GM19468 (cell line): Measurements from ENCODE around the gene SORCS2.

Experiments
- ATAC-seq: cut with Tn5 transposase; IDR thresholded peaks from one replicate; pipeline ENCODE4 v1.9.1; 2021; ENCODE audit warnings: mild to moderate bottlenecking, moderate library complexity, moderate number of reproducible peaks; ENCODE audit not compliant: unreplicated experiment; ENCODE audit errors: extremely low read depth

The SORCS2 gene

DNA sequence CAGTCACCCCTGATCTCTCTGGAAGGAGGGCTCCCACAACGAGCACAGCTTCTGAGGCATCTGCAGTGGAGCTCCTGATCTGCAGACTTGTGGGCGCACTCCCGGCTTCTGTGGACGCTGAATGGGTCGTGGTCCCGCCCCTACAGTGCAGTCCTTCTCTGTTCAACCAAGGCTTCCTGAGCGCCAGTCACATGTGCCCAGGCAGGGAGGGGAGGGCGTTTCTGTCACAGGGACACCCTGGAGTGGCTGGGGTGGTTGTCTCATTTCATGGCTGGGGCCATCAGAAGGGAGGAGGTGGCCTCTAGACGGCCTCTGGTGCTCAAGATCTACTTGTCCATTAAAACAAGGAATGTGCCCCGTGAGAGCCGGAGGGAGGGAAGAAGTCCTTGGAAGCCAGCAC lies 309.5 kb downstream of the SORCS2 start:
- no peak for ATAC-seq

DNA sequence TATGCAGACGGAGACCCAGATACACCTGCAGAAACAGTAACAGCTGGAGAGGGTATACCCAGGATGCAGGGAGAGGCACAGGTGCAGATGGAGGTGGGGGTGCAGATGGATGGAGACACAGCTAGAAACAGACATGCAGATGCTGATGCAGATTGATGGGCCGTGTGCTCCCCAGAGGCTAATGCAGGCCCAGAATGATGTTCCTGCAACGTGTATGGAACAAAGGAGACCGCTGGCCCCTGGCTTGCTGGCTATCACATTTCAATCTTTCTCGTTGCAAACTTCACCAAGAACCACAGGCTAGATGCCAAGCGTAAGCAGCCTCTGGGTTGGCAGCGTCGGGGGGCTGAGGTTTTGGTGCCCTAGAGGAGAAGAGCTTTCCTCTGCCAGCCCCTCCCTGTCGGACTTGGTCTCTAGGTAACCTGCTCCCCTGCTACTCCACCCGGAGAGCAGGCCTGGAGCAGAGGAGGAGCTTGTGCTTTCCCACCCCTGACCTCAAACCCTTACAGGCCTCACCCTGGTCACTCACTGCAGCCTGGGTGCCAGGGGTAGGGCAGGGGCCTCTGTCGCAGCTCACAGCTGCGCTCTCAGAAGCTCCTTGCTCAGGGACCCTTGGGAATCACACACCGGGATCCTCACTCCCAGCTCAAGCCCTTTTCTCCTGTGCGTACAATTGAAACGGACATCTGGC lies 311.4 kb downstream of the SORCS2 start:
- no peak for ATAC-seq

DNA sequence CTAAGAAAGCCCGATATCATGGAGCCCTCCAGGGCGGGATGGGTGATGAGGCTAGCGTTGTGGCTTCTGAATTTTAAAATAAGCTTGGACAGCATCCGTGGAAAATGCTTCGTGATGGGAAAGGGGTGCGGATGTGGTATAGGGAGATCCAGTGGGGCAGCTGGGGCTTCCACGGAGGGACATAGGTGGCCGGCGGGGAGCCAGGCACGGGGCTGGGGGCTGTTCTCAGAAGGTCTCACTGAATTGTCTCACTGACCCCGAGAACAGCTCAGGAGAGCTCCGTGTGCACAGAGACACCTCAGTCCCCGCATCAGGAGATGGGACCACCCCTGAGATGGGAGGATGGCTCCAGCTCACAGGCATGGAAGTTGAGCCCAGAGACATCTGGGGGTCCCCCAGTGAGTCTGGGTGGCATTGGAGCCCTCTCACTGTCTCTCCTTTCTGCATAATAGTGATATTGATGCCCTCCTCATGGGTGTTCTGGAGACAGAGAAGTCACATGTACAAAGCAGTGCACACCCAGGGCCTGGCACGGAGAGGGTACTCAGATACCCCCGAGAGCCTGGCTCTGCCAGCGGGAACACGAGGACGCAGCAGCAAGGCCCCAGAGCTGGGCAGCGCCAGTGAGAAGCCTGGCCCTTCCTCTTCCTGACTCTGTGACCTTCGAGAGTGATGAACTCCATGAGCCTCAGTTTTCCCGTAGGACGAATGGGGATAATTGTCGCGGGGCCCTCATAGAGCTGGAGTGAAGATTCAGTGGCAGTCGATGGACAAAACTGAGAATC lies 313.0 kb downstream of the SORCS2 start:
- no peak for ATAC-seq

DNA sequence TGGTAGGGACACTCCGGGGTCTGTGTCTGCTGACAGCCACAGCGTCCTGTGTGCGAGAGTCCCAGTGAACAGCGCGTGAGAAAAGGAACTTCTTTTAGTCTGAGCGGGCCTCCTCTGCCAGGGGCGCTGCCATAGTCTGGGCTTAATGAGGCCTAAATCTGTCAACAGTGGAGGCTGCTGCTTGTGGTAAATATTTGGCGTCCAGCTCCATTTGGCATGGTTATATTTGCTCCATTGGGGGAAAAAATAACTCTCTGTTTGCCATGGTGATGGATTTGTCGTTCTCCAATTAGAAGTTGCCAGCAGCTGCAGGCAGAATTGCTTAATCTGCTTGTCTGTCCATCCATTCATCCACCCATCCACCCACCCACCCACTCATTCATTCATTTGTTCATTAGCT lies 313.8 kb downstream of the SORCS2 start:
- ATAC-seq: no peak

DNA sequence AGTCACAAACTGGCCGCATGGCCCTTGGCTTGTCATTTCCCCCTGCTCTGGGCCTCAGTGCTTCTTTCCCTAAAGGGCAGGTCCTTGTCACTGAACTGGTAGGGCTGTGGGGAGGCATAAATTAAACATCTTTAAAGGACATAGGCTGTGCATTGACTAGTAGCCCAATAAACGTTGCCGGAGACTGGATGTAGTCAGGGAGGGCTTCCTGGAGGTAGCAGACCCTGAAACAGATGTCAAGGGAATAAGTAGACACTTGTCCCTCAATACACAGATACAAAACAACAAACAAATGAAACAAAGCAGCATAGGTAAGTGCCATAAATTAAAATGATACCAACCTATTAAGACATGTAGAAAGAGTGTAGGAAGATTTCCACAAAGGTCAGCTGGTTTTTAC lies 314.2 kb downstream of the SORCS2 start:
- no peak for ATAC-seq

DNA sequence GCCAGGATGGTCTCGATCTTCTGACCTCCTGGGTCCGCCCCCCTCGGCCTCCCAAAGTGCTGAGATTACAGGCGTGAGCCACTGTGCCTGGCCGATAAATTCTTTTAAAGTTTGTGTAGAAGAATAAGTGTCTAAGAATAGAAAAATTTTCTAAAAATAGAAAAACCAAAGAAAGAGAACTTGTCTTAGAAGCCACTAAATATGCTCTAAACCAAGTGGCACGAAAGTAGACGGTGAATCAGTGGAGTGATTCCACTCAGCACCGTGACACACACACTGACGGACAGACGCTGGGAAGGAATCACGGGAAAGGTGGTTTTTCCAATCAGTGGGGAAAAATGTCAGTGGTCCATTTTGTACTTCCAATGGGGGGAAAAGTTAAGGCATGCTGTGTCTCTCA lies 315.0 kb downstream of the SORCS2 start:
- no peak for ATAC-seq

DNA sequence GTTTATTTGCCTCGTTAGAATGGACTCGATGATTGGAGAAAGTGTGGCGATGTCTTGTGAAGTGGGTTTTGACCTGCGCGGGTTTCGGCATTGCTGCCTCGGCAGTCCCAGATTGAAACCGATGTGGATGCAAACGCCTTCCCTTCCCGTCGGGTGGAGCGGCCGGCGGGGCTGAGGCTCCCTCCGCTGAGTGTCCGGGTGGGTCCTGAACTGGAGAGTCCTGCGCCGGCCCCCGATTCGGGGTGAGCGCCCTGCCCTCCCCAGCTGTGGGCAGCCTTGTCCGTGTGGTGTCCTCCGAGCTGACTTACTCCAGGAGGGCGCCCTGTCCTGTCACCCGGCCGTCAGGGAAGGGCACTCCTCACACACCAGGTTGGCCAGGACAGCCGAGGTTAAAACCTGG lies 317.7 kb downstream of the SORCS2 start:
- no peak for ATAC-seq

DNA sequence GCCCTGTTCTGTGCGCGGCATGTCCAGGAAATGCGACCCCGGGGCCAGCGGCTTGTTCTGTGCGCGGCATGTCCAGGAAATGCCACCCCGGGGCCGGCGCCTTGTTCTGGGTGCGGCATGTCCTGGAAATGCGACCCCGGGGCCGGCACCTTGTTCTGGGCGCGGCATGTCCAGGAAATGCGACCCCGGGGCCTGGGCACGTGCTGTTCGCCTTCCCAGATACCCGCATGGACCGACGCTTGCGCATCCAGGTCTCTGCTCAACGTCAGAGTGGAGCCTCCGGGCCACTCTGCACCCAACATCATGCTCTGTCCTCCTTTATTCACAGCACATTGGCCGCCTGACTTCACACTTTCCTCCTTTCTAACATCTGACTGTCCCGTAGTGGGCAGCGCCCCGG lies 318.2 kb downstream of the SORCS2 start:
- no peak for ATAC-seq

DNA sequence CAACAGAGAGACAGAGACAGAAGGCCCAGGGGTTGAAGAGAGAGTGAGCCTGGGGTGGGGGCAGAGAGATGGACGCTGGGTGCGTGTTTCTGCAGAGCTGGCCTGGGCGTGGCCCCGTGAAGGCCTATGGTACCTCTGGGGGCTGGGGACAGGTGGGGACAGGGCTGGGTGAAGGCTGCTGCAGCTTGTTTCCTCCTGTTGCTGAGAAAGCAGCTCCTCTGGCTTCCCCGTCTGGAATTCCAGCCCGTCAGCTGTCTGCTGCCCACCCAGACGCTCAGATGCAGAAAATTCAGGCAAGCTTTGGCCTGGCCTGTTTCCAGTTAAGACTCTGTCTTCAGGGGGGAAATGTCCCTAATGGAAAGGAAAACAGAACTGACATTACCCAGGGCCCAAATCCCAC lies 319.2 kb downstream of the SORCS2 start:
- ATAC-seq: no peak

DNA sequence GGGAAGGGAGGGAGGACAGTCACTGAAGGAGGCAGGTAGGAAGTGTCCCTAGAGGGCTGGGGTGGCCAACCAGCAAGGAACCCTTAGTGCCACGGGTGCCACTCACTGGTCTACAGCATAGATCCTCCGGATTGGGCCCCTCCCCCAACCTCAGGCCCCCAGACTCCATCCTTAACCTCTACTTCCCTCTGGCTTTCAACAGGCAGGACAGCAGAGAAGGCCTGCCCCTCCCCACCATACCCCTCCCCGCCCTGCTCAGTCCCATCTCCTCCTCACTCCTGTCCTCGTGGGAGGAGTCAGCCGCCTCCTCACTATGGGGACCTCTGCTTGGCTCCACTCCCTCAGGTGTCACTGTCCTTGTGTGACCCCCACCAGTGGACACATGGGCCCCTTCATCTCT lies 320.1 kb downstream of the SORCS2 start:
- ATAC-seq: no peak

DNA sequence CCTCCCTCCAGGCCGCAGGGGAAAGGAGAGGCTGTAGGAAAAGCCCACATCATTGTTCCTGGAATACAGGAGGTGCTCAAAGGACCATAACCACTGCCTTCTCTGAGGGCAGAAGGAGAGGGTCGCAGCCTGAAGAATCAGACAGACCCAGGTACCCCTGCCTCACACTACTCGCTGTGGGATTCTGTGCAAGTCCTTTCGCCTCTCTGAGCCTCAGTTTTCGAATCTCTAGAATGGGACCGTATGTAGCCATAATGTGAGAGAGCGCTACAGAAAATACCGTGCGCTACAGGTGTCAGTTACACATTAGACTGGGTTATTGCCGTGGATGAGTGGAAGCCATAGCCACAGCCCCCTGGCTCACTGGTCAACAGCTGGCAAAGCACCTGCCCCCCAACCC lies 320.6 kb downstream of the SORCS2 start:
- ATAC-seq: no peak

DNA sequence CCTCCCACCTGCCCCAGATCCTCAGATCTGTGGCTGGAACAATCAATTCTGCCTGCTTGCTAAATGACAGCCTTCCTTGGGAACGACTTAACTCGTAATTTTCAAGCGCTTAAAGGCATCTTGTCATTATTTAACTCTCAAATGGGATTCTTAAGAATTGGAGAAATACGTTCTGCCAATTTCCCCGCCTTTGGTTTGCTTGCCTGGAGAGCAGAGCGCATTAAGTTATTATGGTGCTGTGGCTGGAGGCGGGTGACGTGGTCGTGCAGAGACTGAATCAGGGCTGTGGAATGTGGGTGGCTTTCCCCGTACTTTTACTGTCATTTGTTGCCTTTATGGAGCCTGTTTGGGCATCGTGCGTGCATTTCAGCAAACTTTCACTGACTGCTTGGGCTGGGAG lies 321.3 kb downstream of the SORCS2 start:
- ATAC-seq: no peak

DNA sequence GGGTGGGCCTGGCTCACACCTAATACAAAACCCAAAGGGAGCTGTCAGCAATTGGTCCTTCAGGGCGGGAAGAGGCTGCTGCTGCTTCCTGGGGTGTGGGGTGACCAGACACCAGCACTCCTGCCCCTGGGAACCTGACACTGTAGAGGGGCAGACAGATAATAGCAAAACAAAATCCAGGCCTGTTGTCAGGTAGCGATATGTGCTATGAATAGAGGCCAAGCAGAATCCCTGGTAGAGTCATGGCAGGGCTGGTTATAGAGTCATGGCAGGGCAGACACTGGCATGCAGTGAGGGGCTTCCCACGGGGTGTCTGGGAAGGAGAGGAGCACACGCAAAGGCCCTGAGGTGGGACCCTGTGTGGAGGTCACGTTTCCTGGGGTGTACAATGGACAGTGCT lies 321.9 kb downstream of the SORCS2 start:
- no peak for ATAC-seq

DNA sequence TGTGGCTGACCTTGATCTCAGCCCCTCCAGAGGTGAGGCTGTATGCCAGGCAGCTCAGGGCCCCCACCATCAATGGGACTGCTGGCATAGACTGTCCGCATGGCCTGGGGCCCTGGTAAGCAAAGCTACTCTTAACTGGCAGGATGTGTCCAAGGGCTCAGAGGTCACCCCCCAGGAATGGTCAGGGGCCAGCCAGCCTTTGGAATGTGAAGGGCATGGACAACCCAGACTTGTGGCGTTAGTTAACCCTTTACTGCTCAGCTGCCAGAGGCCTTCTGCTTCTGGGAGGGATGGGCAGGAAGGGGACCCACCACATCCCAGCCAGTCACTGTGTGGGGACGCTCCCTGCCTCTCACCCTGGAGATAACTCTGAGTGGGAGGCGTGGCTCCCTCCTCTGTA lies 322.5 kb downstream of the SORCS2 start:
- no peak for ATAC-seq

DNA sequence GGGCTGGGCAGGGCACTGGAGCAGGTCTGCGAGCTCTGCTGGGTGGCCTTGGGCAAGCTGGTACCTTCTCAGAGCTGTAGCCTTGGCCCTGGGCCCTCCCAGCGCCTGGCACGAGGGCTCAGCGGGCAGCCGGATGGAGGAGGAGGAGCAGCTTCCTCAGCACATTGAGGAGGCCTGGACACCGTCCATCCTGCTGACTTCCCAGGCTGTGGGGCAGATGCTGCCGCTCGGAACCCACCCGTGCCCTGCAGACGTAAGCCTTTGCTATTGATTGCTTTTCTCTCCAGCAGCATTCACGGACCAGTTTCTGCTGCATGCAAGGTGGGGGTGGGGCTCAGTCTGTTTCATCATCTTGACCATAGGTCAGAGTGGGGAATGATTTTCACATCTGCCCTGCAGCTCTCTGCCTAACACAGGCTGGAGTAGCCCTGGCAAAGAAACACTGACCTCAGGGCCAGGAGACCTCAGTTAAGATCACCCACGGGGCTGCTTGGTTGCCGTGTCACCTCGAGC lies 323.1 kb downstream of the SORCS2 start:
- no peak for ATAC-seq

DNA sequence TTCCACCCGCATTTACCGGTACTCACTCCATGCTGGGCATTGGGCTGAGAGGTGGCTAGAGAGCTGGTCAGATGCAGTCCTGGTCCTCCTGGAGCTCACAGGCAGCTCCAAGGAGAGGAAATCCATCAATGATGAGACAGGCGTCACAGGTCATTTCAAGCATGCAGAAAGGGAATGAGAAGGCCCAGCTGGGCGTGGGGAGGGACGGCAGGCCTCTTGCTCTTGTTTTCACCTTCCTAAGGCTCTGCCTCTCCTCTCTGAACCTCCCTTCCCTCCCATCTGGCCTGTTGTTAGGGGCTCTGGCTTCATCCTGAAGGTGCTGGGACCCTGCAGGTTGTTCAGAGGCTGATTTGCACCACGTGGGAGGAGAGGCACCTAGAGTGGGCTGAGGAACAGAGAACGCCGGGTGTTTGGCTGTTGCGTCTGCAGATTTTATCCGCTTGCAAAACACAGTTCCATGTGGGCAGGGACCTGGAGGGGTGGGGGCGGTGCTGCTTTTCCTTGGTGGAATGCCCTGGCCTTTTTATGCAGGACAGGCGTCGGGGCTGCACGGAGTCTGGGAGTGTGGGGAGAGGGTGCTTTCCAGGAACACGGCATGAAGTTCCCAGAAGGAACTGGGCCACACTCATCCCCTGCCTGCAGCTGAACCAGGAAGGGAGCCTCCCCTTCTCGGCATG lies 323.9 kb downstream of the SORCS2 start:
- ATAC-seq: no peak

DNA sequence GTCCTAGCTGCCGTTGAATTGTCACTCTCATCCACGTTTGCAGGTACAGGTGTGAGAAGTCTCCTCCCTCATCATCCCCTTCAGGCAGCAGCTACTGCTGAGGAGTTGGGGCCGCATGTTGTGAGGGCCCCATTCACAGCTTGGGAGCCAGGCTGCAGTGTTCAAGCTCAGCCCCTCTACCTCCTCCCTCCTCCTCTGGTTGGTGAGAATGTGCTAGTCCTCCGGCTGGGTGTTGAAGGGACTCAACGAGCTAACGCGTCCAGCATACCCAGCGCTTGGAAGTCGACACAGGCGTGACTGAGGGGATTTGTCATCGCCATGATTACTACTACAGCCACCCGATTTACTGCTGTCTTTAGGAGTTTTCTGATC lies 324.4 kb downstream of the SORCS2 start:
- ATAC-seq: no peak

DNA sequence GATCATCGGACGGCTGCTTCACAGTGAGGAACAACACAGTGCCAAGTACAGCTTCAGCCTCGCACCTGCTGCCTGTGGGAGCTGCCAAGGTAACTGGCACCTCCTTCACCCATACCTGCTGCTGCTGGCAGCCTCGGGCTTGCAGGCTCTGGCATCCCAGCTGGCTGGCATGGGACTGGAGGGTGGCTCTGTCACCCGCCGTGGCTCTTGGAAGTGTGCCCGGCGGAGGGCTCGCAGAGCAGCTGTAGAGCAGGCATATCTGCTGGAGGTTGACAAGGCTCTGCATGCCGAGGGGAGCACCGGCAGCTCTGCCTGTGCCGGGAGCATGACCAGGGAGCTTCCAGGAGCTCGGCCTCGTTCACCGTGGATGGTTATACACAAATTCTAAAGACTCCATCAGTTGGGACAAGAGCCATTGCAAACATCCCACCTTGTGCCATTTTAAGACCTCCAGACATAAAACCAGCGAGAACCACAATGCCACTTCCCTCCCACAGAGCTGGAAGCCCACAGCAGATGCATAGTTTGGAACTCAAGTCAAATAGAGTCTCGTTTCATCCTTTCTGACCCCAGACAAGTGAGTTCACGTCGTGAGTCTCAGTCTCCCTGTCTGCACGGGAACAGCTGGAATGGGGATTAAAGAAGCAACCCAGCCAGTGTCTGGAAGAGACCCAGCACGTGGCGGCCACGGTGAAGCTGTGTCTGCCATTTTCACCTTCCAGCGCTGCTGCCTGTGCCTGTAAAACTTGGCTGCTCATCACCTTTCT lies 326.7 kb downstream of the SORCS2 start:
- no peak for ATAC-seq

DNA sequence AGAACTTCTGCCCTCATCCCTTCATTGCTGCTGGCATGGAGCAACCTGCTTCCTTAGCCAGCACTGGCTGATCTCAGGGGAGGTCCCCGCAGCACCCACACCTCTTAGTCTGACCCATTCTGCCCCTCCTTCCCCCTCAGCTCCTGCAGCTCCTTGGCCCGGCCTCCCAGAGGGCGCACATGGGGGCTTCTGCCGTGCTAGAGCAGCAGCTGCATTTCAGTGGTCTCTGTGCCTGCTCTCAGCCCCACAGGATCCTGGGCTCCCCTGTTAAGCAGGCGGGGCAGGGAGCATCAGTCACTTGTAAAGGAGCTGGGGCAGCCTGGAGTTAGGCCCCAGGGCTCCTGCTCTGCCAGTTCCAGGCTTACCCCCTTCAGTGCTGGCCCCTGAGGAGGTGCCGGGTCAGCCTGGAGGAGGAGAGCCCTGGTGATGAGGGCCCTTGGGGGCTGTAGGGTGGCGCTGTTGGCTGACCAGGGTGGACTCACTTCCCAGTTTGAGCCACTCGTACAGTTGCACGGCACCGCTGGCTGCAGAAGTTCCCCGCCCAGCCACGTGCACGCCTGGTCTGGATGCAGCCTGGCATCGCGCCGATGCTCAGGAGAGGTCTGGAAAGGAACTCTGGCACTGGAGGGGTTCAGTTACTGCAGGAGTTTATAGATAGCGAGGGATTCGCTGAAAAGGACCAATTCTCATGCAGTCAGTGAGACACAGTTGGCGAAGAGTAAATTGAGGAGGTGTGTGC lies 327.5 kb downstream of the SORCS2 start:
- no peak for ATAC-seq

DNA sequence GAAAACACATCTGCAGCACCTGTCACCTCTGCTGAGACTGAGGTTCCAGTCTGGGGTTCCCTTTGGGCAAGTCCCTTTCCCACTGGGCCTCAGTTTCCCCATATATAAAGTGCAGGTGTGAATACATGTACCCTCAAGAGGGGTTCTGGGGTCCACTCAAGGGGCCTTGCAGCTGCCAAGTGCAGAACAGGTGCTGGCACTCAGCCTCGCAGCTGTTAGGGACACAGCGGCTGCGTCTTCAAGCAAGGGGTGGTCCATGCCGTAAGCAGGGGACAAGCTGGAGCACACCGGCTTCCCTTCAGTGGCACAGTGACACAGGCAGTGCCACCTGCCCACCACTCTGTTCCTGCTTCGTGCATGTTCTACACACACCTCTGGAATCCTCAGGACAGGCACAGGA lies 329.3 kb downstream of the SORCS2 start:
- no peak for ATAC-seq
